Measurements from ENCODE around the gene TRAPPC3L.
A peak's percentile ranks its signal among the peaks of the same experiment; 100 is the strongest.

DNA sequence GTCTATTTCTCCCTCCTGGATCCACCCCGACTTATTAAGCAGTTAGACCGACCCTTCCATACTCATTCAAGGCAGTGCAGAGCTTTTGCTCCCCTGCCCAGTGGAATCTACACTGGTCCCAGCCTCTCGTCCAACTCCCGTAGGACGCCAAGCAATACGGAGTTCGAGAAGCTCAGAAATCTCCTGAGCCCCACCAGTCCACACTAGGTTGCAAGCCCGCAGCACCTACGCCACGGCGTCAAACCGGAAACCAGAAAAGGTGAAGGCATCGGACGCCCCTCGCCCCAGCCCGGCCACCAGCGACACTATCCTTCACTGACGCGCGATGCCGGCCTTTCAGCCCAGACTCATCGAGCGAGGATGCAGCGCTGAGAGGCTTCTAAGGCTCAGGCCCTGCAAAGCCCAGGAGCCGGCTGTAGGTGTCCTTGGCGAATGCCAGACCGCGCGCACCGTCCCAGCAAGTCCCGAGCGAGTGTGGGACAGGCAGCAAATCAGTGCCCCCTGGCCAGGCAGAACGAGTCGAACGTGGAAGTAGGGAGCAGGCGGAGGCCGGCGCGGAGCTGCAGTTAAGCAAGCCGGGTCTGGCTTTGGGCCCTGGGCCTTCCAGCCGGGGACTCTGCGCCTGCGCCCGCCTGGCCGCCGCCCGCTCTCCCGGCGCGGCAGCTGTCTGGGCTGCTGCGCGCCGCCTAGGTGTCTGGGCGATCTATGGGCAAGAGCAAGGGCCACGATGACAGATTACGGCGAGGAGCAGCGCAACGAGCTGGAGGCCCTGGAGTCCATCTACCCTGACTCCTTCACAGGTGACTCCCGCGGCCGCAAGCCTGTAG is 25.6 kb upstream of the TRAPPC3L start, which contains the start of gene RWDD1:
- peak; percentile 87 for TF ChIP-seq POLR2AphosphoS5 (IDR thresholded peaks at IDR 0.05; ENCODE audit: low read depth, low read length)
- TF ChIP-seq, protein P1, sequence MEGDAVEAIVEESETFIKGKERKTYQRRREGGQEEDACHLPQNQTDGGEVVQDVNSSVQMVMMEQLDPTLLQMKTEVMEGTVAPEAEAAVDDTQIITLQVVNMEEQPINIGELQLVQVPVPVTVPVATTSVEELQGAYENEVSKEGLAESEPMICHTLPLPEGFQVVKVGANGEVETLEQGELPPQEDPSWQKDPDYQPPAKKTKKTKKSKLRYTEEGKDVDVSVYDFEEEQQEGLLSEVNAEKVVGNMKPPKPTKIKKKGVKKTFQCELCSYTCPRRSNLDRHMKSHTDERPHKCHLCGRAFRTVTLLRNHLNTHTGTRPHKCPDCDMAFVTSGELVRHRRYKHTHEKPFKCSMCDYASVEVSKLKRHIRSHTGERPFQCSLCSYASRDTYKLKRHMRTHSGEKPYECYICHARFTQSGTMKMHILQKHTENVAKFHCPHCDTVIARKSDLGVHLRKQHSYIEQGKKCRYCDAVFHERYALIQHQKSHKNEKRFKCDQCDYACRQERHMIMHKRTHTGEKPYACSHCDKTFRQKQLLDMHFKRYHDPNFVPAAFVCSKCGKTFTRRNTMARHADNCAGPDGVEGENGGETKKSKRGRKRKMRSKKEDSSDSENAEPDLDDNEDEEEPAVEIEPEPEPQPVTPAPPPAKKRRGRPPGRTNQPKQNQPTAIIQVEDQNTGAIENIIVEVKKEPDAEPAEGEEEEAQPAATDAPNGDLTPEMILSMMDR (IDR thresholded peaks at IDR 0.05 in 2 of 3, conservative IDR thresholded peaks at IDR 0.05 in 1 of 3; ENCODE audit: borderline replicate concordance in 1 of 3, insufficient read depth in 1 of 3, low read depth in 2 of 3, low read length in 2 of 3): no peak
- TF ChIP-seq EZH2phosphoT487 (IDR thresholded peaks at IDR 0.05; ENCODE audit: borderline replicate concordance): no peak
- TF ChIP-seq, protein P2, sequence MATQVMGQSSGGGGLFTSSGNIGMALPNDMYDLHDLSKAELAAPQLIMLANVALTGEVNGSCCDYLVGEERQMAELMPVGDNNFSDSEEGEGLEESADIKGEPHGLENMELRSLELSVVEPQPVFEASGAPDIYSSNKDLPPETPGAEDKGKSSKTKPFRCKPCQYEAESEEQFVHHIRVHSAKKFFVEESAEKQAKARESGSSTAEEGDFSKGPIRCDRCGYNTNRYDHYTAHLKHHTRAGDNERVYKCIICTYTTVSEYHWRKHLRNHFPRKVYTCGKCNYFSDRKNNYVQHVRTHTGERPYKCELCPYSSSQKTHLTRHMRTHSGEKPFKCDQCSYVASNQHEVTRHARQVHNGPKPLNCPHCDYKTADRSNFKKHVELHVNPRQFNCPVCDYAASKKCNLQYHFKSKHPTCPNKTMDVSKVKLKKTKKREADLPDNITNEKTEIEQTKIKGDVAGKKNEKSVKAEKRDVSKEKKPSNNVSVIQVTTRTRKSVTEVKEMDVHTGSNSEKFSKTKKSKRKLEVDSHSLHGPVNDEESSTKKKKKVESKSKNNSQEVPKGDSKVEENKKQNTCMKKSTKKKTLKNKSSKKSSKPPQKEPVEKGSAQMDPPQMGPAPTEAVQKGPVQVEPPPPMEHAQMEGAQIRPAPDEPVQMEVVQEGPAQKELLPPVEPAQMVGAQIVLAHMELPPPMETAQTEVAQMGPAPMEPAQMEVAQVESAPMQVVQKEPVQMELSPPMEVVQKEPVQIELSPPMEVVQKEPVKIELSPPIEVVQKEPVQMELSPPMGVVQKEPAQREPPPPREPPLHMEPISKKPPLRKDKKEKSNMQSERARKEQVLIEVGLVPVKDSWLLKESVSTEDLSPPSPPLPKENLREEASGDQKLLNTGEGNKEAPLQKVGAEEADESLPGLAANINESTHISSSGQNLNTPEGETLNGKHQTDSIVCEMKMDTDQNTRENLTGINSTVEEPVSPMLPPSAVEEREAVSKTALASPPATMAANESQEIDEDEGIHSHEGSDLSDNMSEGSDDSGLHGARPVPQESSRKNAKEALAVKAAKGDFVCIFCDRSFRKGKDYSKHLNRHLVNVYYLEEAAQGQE (IDR thresholded peaks at IDR 0.05; ENCODE audit: low read depth): no peak
- TF ChIP-seq POLR2A (IDR thresholded peaks at IDR 0.05; ENCODE audit: borderline replicate concordance, extremely low read depth, insufficient read depth, insufficient read length): no peak
- TF ChIP-seq ZFX (IDR thresholded peaks at IDR 0.05): peak; percentile 99
- TF ChIP-seq RAD21 (IDR thresholded peaks at IDR 0.05; ENCODE audit: low read depth): no peak
- no peak for TF ChIP-seq EGR1 (IDR thresholded peaks at IDR 0.05; ENCODE audit: low read depth)
- peak; percentile 95 for TF ChIP-seq SIN3A (IDR thresholded peaks at IDR 0.05; ENCODE audit: low read depth)

Measured in HCT116 (cell line).